ENCODE data around the gene ARPC1B. TPM values are rescaled to one million over a fixed set of nuclear protein-coding genes. Genes with fewer than 3 reads are reported as not detected.
"Not testable (repeated sequence)": the region's sequence is repeated elsewhere in the genome, so short reads cannot be mapped to it uniquely, and the experiment has no call there.

ARPC1B gene
- total RNA-seq, 2 donors from 2014 or later = 60.0 to 131 TPM

DNA sequence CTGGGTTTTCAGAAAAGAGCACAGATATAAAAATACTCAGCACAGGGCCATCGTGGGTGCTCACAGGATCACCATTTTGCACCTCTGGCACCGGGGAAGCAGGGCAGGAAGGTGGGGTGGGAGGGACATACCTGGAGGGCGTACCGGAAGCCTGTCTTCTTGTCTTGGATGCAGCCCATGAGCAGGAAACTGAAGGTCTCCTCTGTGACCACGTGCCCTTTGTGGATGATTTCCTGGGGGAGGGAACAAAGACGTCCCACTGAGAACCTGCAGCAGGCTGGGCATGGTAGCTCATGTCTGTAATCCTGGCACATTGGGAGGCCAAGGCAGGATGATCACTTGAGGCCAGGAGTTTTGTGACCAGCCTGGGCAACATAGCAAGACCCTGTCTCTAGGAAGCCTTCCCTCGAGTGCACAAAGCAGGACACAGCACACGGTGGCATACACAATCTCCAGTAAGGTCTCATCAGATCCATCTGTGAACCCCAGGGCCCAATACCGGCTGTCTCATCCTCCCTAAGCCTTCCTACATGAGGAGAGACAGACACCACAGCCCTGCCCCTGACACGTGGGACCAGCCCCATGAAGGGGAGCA, 54.5 kb downstream of the ARPC1B start:
- DNase-seq (no peak), ATAC-seq (no peak)
- 75 to 86% methylated on average over 9 to 10 of the region's 10 CpGs for WGBS, 2 donors
- Histone ChIP-seq H3K4me1 (no peaks in the 10 kb centered on the region), H3K36me3 (replicated peaks in 1 of 2; ENCODE audit: insufficient read depth in 1 of 2, low read depth in 2 of 2) (peaks cover 0 to 10% of the 10 kb centered on the region in 2 donors), H3K27me3 (no peaks in the 10 kb centered on the region), H3K4me3 (no peak overlapping the region), H3K27ac (no peak overlapping the region), H3K9me3 (no peaks in the 10 kb centered on the region)
- intact Hi-C loops (cut with DNase I) = no loop called here
- TF ChIP-seq, protein P1, sequence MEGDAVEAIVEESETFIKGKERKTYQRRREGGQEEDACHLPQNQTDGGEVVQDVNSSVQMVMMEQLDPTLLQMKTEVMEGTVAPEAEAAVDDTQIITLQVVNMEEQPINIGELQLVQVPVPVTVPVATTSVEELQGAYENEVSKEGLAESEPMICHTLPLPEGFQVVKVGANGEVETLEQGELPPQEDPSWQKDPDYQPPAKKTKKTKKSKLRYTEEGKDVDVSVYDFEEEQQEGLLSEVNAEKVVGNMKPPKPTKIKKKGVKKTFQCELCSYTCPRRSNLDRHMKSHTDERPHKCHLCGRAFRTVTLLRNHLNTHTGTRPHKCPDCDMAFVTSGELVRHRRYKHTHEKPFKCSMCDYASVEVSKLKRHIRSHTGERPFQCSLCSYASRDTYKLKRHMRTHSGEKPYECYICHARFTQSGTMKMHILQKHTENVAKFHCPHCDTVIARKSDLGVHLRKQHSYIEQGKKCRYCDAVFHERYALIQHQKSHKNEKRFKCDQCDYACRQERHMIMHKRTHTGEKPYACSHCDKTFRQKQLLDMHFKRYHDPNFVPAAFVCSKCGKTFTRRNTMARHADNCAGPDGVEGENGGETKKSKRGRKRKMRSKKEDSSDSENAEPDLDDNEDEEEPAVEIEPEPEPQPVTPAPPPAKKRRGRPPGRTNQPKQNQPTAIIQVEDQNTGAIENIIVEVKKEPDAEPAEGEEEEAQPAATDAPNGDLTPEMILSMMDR (IDR thresholded peaks at IDR 0.05) = no peak
- TF ChIP-seq POLR2A (IDR thresholded peaks at IDR 0.05) = no peak

DNA sequence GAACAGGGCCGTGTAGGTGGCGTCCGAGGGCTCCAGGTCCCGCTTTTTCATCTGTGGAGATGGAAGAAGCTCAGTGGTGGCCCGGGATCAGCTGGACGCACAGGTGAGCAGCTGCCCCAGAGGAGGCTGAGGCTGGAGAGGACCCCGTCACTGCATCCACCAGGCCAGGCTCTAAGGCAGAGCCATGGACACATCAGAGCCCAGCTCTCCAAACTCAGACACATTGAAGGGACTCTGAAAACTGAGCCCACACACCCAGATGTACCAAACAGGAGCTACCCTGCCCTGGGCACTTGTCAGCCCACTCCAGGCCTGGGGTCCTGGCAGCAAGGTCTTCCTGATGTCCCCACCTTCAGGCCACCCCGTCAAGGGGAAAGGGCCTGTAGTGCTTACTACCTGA, 55.2 kb downstream of the ARPC1B start:
- DNase-seq (no peak), ATAC-seq (no peak)
- no peak overlapping the region for H3K27ac ChIP-seq
- H3K9me3 ChIP-seq = no peaks in the 10 kb centered on the region
- H3K27me3 ChIP-seq = no peaks in the 10 kb centered on the region
- intact Hi-C loops (cut with DNase I) = no loop called here
- no peaks in the 10 kb centered on the region for H3K4me1 ChIP-seq
- TF ChIP-seq, protein P1 (IDR thresholded peaks at IDR 0.05) = no peak
- TF ChIP-seq POLR2A (IDR thresholded peaks at IDR 0.05) = no peak
- no peak overlapping the region for H3K4me3 ChIP-seq
- WGBS, 2 donors = 85% methylated on average over 8 of the region's 8 CpGs; no CpG with 5 or more reads in 1 of the 2 donors
- peaks cover 0 to 12% of the 10 kb centered on the region in 2 donors for H3K36me3 ChIP-seq (replicated peaks in 1 of 2; ENCODE audit: insufficient read depth in 1 of 2, low read depth in 2 of 2)

DNA sequence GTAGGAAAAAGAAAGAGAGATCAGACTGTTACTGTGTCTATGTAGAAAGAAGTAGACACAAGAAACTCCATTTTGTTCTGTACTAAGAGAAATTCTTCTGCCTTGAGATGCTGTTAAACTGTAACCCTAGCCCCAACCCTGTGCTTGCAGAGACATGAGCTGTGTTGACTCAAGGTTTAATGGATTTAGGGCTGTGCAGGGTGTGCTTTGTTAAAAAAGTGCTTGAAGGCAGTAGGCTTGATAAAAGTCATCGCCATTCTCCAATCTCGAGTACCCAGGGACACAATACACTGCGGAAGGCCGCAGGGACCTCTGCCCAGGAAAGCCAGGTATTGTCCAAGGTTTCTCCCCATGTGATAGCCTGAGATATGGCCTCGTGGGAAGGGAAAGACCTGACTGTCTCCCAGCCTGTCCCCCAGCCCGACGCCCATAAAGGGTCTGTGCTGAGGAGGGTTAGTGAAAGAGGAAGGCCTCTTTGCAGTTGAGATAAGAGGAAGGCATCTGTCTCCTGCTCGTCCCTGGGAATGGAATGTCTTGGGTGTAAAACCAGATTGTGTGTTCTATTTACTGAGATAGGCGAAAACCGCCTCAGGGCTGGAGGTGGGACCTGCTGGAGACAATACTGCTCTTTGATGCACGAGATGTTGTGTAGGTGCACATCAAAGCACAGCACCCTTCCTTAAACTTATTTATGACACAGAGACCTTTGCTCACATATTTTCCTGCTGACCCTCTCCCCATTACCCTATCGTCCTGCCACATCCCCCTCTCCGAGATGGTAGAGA, 57.4 kb downstream of the ARPC1B start:
- H3K4me3 ChIP-seq; DNase-seq; H3K27me3 ChIP-seq; intact Hi-C loops (cut with DNase I); ATAC-seq; H3K4me1 ChIP-seq; H3K9me3 ChIP-seq; H3K27ac ChIP-seq: not testable (repeated sequence)
- peaks cover 0 to 12% of the 10 kb centered on the region in 2 donors for H3K36me3 ChIP-seq (replicated peaks in 1 of 2; ENCODE audit: insufficient read depth in 1 of 2, low read depth in 2 of 2)
- 74 to 77% methylated on average over 10 to 13 of the region's 13 CpGs for WGBS, 2 donors

DNA sequence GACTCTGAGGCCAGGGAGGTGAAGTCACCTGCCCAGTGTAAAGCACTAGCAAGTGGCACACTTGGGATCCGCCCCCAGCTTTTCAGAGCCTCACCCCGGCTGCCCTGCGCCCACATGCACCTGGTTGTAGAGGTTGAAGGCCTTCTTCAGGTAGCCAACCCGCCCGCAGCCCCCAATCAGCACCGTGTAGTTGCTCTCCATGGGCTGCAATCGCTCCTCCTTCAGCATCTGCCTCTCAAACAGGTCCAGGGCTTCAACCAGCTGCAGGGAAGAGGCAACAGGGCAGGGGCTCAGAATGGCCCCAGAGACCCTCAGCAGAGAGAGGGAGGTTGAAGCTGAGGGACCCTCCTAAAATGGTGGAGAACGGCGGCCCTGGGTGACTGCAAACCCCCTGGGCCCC, 58.6 kb downstream of the ARPC1B start:
- no peak overlapping the region for H3K27ac ChIP-seq
- ATAC-seq (no peak), DNase-seq (no peak)
- H3K36me3 ChIP-seq (replicated peaks in 1 of 2; ENCODE audit: insufficient read depth in 1 of 2, low read depth in 2 of 2) = peaks cover 0 to 12% of the 10 kb centered on the region in 2 donors
- H3K9me3 ChIP-seq = no peaks in the 10 kb centered on the region
- no peaks in the 10 kb centered on the region for H3K27me3 ChIP-seq
- peaks cover 9% of the 10 kb centered on the region for H3K4me1 ChIP-seq
- WGBS, 2 donors = 82 to 93% methylated on average over 2 to 9 of the region's 9 CpGs
- intact Hi-C loops (cut with DNase I) = no loop called here
- no peak overlapping the region for H3K4me3 ChIP-seq
- no peak for TF ChIP-seq POLR2A (IDR thresholded peaks at IDR 0.05)
- TF ChIP-seq, protein P1 (IDR thresholded peaks at IDR 0.05) = no peak

DNA sequence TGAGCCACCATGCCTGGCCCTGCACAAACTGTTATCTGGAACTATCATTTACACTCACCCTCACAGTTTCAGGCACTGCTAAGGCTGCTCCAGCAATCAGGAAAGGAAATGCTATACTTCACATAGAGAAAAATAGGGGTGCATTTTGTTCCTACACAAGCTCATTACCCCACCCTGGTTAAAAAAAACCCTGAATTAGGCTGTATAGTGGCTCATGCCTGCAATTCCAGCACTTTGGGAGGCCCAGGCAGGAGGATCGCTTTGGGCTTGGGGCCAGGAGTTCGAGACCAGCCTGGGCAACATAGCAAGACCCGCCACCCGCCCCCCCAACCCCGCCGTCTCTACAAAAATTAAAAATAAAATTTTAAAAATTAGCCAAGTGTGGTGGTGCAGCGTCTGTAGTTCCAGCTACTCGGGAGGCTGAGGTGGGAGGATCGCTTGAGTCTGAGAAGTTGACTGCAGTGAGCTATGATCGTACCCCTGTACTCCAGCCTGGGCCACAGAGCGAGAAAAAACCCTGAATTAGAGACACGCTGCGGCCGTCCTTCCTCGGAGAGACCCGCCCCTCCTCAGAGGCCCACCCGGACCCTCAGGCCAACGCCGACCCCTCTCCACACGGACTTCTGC, 63.5 kb downstream of the ARPC1B start:
- H3K9me3 ChIP-seq = no peaks in the 10 kb centered on the region
- H3K36me3 ChIP-seq (replicated peaks in 1 of 2; ENCODE audit: insufficient read depth in 1 of 2, low read depth in 2 of 2) = peaks cover 0 to 2% of the 10 kb centered on the region in 2 donors
- H3K27ac ChIP-seq = peak overlapping the region in 3 of 4 donors; percentile 62 to 83 (median 78)
- H3K4me1 ChIP-seq = peaks cover 19% of the 10 kb centered on the region
- intact Hi-C loops (cut with DNase I) = no loop called here
- H3K4me3 ChIP-seq = peak overlapping the region; percentile 54 to 74
- 11 to 13% methylated on average over 17 to 20 of the region's 20 CpGs for WGBS, 2 donors
- DNase-seq (no peak), ATAC-seq (peak; percentile 25)
- H3K27me3 ChIP-seq = no peaks in the 10 kb centered on the region
- no peak for TF ChIP-seq POLR2A (IDR thresholded peaks at IDR 0.05)
- TF ChIP-seq, protein P1 (IDR thresholded peaks at IDR 0.05) = no peak

Measured in body of pancreas (tissue), 4 donors.